GM23248 (cell line): Measurements from ENCODE around the gene C18orf63.

Experiments
- EZH2 ChIP-seq: fragments of 200-600 bp; sonication (generic); IDR thresholded peaks from 2 replicates; pipeline ENCODE4 v1.6.1; 2018; ENCODE audit warnings: antibody characterized with exemption, mild to moderate bottlenecking; ENCODE audit not compliant: insufficient read depth, poor library complexity, severe bottlenecking
- EZH2phosphoT487 ChIP-seq: fragments of 200-600 bp; sonication (generic); IDR thresholded peaks from 2 replicates; pipeline ENCODE4 v1.6.1; 2018; ENCODE audit warnings: antibody characterized with exemption, moderate library complexity, mild to moderate bottlenecking, low read depth; ENCODE audit not compliant: insufficient read depth

DNA sequence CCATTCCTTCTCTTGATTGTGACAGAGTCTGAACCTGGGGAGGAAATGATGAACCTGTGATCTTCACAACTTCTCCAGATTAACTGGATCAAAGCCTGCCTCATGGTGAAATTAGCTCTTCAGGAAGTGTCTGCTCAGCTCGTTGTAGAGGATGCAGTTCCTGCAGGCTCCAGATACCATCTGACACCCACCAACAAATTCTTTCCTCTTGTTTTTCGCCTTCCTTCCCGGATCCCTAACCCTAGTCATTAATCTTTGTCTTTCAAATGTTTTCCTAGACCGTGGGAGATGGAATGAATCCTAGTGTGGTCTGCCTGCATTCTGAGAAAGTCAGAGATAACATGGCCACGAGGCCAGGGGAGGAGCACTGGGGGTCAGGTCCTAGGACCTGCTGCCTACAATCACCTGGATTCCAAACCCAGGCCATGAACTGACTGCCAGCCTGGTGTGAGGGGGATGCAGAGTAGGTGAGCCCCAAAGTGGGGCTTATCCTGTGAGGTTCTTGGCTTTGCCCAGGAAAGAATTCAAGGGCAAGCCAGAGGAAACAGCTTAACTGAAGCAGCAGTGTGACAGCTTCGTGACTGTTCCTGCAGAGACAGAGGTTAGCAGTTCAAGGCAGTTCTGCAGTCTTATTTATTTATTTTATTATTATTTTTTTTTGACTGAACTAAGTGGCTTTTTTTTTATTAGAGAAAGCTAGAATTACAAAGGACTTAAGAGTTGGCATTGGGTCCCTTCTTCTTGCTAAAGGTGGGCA, 73.7 kb downstream of the C18orf63 start:
- no peak for TF ChIP-seq EZH2phosphoT487
- TF ChIP-seq EZH2: no peak
